ENCODE data around the gene SHROOM4. TPM values are rescaled to one million over a fixed set of nuclear protein-coding genes. Genes with fewer than 3 reads are reported as not detected.

SHROOM4 gene
- total RNA-seq, 1 experiment from 2014 or later = 2.1 TPM

DNA sequence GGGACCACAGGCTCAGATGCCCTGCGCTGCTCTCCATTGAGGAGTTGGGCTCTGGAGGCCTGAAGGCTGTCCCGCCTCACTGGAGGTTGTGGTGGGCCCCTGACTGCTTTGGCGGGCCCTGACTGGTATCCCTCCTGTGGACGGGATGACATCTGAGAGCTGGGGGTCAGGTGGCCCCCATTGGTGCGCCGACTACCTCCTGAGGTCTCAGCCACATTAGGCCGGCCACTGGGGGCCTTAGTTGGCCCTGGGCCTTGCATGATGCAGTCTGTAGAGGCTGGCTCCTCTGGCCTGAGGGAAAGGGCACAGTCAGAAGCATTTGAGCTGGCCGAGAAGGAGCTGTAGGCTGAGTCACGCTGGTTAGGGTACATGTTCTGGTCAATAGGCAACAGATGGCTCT, 178.8 kb downstream of the SHROOM4 start:
- no peak overlapping the region for H3K27ac Mint-ChIP-seq
- Histone ChIP-seq H2BK120ac (ENCODE audit: low read depth, low read length, poor library complexity, severe bottlenecking) (no peak overlapping the region), H3K4ac (ENCODE audit: low read depth, low read length) (no peak overlapping the region), H3K9me3 (ENCODE audit: control insufficient read depth, low read depth, low read length) (no peaks in the 10 kb centered on the region), H2BK5ac (ENCODE audit: insufficient read length, low read length) (no peak overlapping the region), H2AK5ac (ENCODE audit: insufficient read length, low read length) (no peak overlapping the region), H3K27me3 (ENCODE audit: insufficient read depth, low read length) (no peaks in the 10 kb centered on the region), H4K5ac (ENCODE audit: insufficient read length, low read depth, low read length) (no peak overlapping the region), H3K18ac (ENCODE audit: insufficient read length, low read depth, low read length) (no peak overlapping the region), H3K4me1 (ENCODE audit: insufficient read depth, low read length) (0 out of 2 replicates have a peak, but pooled peaks cover 4% of the 10 kb centered on the region), H2BK20ac (ENCODE audit: low read depth, low read length, poor library complexity, severe bottlenecking) (no peak overlapping the region), H3K9ac (ENCODE audit: extremely low read depth, insufficient read length, low read length) (no peak overlapping the region), H3K27ac (ENCODE audit: insufficient read length, low read depth, low read length) (no peak overlapping the region), H4K20me1 (ENCODE audit: control insufficient read depth, insufficient read depth, insufficient read length) (no peaks in the 10 kb centered on the region), H3K79me2 (ENCODE audit: insufficient read depth, low read length) (no peaks in the 10 kb centered on the region), H3K56ac (ENCODE audit: insufficient read length, low read depth, low read length) (no peak overlapping the region), H3K14ac (ENCODE audit: insufficient read depth, low read length) (no peak overlapping the region), H4K8ac (replicated peaks; ENCODE audit: insufficient read length, low read depth, low read length) (no peak overlapping the region), H3K79me1 (ENCODE audit: insufficient read depth, low read depth, low read length, poor library complexity, severe bottlenecking) (no peaks in the 10 kb centered on the region), H3K23me2 (ENCODE audit: insufficient read length, low read depth, low read length, poor library complexity, severe bottlenecking) (no peaks in the 10 kb centered on the region), H2BK15ac (ENCODE audit: low read depth, low read length) (no peak overlapping the region), H2AFZ (ENCODE audit: low read length) (no peak overlapping the region), H3K4me2 (ENCODE audit: insufficient read depth, insufficient read length, low read length) (no peak overlapping the region), H2BK12ac (ENCODE audit: insufficient read length, low read depth, low read length) (no peak overlapping the region), H3K23ac (ENCODE audit: insufficient read length, low read depth, low read length) (no peak overlapping the region), H4K91ac (ENCODE audit: insufficient read length, low read depth, low read length) (no peak overlapping the region), H3T11ph (ENCODE audit: low read length) (no peak overlapping the region)
- peaks cover 0 to 9% of the 10 kb centered on the region in 2 experiments; a peak in 3 of 4 replicates for H3K4me1 Mint-ChIP-seq
- no CpG with 5 or more reads among the region's 9 CpGs for WGBS (ENCODE audit: extremely low coverage, insufficient read length, low lambda C conversion rate)
- H3K4me3 Mint-ChIP-seq = no peak overlapping the region
- no peak for DNase-seq
- peaks cover 65% of the 10 kb centered on the region in 2 experiments for H3K9me3 Mint-ChIP-seq
- TF ChIP-seq, protein P1, sequence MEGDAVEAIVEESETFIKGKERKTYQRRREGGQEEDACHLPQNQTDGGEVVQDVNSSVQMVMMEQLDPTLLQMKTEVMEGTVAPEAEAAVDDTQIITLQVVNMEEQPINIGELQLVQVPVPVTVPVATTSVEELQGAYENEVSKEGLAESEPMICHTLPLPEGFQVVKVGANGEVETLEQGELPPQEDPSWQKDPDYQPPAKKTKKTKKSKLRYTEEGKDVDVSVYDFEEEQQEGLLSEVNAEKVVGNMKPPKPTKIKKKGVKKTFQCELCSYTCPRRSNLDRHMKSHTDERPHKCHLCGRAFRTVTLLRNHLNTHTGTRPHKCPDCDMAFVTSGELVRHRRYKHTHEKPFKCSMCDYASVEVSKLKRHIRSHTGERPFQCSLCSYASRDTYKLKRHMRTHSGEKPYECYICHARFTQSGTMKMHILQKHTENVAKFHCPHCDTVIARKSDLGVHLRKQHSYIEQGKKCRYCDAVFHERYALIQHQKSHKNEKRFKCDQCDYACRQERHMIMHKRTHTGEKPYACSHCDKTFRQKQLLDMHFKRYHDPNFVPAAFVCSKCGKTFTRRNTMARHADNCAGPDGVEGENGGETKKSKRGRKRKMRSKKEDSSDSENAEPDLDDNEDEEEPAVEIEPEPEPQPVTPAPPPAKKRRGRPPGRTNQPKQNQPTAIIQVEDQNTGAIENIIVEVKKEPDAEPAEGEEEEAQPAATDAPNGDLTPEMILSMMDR (conservative IDR thresholded peaks at IDR 0.05) = no peak
- no peaks in the 10 kb centered on the region; the same call in 1 of the 2 replicates for H3K27me3 Mint-ChIP-seq (ENCODE audit: low read depth)
- peaks cover 7 to 21% (median 16%) of the 10 kb centered on the region in 3 experiments for H3K36me3 Mint-ChIP-seq (ENCODE audit: insufficient read depth in 1 of 3, low read depth in 3 of 3)
